LHCN-M2 (cell line): ENCODE measurements around the gene KCNC2. TPM values are rescaled to one million over a fixed set of nuclear protein-coding genes. Genes with fewer than 3 reads are reported as not detected.

Experiments used
- DNase-seq: peaks from one replicate; pipeline ENCODE4 v3.0.0-alpha.2; 2012; ENCODE audit warnings: low read depth
- total RNA-seq: library from RNA; depleted of rRNA; stranded (reverse); fragments of >200 nt; gene quantifications from 2 replicates; pipeline ENCODE4 v1.2.3, GENCODE V29; 2014

The KCNC2 gene
- total RNA-seq, 1 experiment from 2014 or later, result not detected

- no peak for DNase-seq
Observed at GRCh38 chr12:75162845-75163244, 46.8 kb downstream of the KCNC2 start.

- DNase-seq, result no peak
Observed at GRCh38 chr12:75161488-75161887, 48.2 kb downstream of the KCNC2 start.

GRCh38 chr12:75157385-75157784 is 52.3 kb downstream of the KCNC2 start:
- DNase-seq, result no peak

GRCh38 chr12:75155962-75156361 is 53.7 kb downstream of the KCNC2 start:
- DNase-seq, result no peak

GRCh38 chr12:75154388-75154787 is 55.3 kb downstream of the KCNC2 start:
- no peak for DNase-seq

- DNase-seq, result no peak
Observed at GRCh38 chr12:75139196-75139595, 70.4 kb downstream of the KCNC2 start.

GRCh38 chr12:75137896-75138295 is 71.7 kb downstream of the KCNC2 start:
- no peak for DNase-seq

GRCh38 chr12:75135026-75135425 is 74.6 kb downstream of the KCNC2 start:
- no peak for DNase-seq

GRCh38 chr12:75130811-75131210 is 78.8 kb downstream of the KCNC2 start:
- DNase-seq, result no peak

- DNase-seq, result no peak
Observed at GRCh38 chr12:75129275-75129674, 80.4 kb downstream of the KCNC2 start.

GRCh38 chr12:75121036-75121705 is 88.5 kb downstream of the KCNC2 start:
- no peak for DNase-seq

- DNase-seq, result no peak
Observed at GRCh38 chr12:75120311-75120711, 89.3 kb downstream of the KCNC2 start.

- DNase-seq, result no peak
Observed at GRCh38 chr12:75116646-75117198, 92.9 kb downstream of the KCNC2 start.

GRCh38 chr12:75115748-75116147 is 93.9 kb downstream of the KCNC2 start:
- no peak for DNase-seq

- no peak for DNase-seq
Observed at GRCh38 chr12:75103822-75104221, 105.8 kb downstream of the KCNC2 start.

GRCh38 chr12:75101781-75102180 is 107.9 kb downstream of the KCNC2 start:
- no peak for DNase-seq

- DNase-seq, result peak; percentile 23
Observed at GRCh38 chr12:75099210-75099609, 110.4 kb downstream of the KCNC2 start.

- no peak for DNase-seq
Observed at GRCh38 chr12:75097003-75097402, 112.6 kb downstream of the KCNC2 start.

GRCh38 chr12:75087654-75088053 is 122.0 kb downstream of the KCNC2 start:
- DNase-seq, result peak; percentile 3

GRCh38 chr12:75086091-75087038 is 123.3 kb downstream of the KCNC2 start:
- DNase-seq, result peak; percentile 22

- DNase-seq, result no peak
Observed at GRCh38 chr12:75081305-75081704, 128.3 kb downstream of the KCNC2 start.

- DNase-seq, result no peak
Observed at GRCh38 chr12:75080582-75080981, 129.1 kb downstream of the KCNC2 start.
